Measurements from ENCODE around the gene PACRG.
"Not testable (repeated sequence)": the region's sequence is repeated elsewhere in the genome, so short reads cannot be mapped to it uniquely, and the experiment has no call there.

Gene PACRG

DNA sequence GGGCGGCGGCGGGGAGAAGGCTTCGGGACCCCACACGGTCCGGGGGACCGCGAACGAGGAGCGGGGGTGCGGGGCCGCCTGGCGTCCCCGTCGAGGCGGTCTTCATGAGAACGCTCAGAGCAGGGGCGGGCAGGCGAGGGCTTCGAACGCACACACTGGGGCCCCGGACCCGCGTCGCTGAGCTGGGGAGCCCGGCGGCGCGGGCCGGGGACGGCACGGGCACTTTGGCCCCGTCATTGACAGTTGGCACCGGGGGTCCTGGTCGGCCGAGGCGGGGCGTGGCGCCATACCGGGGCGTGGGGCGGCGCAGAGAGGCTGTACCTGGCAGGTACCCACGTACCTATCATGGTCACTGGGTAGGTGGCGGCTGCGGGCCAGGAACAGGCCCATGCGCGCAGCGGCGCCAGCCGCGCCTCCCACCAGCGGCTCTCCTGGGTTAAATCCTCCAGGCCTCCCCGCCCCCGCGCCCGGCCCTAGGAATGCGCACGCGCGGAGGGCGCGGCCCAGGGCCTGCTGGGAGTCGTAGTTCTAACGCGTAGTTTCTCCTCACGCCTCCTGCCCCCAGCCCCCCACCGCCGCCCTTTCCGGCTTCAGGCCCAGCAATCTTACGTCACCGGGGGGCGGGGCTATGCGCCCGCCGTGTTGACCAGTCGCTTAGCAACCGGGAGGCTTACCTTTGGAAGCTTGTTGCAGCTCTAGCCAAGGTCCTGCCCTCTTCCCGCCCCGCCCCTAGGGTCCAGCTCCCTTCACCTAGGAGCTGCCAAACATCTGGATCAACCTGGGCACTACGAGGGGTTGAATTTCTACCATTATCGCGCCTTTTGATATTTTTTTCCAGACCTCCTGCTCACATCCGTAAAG lies at the start of gene PACRG, which contains the start of gene PRKN:
PACRG (plus strand) TSS at position 653 of the 861 bp plus-strand sequence.
PRKN (minus strand) TSS at position 445 of the 861 bp plus-strand sequence.
- Histone ChIP-seq H3K4me1 (ENCODE audit: low read depth, poor library complexity, severe bottlenecking) (peaks cover 11% of the 10 kb centered on the region), H3K4me2 (peak within 1 kb of the TSS; percentile 39), H3K27ac (peak within 1 kb of the TSS; percentile 43; the same call in 1 of the 2 replicates), H3K79me2 (ENCODE audit: insufficient read depth, low read depth) (no peaks in the 10 kb centered on the region), H3K4me3 (IDR thresholded peaks at IDR 0.05; ENCODE audit: insufficient read depth, low read depth, low read length) (no peak within 1 kb of the TSS), H2AFZ (ENCODE audit: low read depth) (peak within 1 kb of the TSS; percentile 66; the same call in 1 of the 2 replicates), H3K9ac (peak within 1 kb of the TSS; percentile 69), H3K36me3 (ENCODE audit: insufficient read depth) (no peaks in the 10 kb centered on the region), H4K20me1 (ENCODE audit: insufficient read depth) (no peaks in the 10 kb centered on the region), H3K27me3 (ENCODE audit: insufficient read depth, low read depth) (no peaks in the 10 kb centered on the region)
- TF ChIP-seq, protein P1, sequence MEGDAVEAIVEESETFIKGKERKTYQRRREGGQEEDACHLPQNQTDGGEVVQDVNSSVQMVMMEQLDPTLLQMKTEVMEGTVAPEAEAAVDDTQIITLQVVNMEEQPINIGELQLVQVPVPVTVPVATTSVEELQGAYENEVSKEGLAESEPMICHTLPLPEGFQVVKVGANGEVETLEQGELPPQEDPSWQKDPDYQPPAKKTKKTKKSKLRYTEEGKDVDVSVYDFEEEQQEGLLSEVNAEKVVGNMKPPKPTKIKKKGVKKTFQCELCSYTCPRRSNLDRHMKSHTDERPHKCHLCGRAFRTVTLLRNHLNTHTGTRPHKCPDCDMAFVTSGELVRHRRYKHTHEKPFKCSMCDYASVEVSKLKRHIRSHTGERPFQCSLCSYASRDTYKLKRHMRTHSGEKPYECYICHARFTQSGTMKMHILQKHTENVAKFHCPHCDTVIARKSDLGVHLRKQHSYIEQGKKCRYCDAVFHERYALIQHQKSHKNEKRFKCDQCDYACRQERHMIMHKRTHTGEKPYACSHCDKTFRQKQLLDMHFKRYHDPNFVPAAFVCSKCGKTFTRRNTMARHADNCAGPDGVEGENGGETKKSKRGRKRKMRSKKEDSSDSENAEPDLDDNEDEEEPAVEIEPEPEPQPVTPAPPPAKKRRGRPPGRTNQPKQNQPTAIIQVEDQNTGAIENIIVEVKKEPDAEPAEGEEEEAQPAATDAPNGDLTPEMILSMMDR (conservative IDR thresholded peaks at IDR 0.05; ENCODE audit: low read depth, low read length): no peak

DNA sequence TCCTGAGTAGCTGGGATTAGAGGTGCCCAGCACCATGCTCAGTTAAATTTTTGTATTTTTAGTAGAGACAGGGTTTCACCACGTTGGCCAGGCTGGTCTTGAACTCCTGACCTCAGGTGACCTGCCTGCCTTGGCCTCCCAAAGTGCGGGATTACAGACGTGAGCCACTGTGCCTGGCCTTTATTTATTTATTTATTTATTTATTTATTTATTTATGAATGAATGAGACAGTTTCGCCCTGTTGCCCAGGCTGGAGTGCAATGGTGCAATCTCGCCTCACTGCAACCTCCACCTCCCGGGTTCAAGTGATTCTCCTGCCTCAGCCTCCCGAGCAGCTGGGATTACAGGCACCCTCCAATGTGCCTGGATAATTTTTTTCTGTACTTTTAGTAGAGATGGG lies 48.9 kb upstream of the PACRG start:
- H3K4me2 ChIP-seq; H3K9ac ChIP-seq; H3K79me2 ChIP-seq (ENCODE audit: insufficient read depth, low read depth); H3K4me1 ChIP-seq (ENCODE audit: low read depth, poor library complexity, severe bottlenecking); H3K4me3 ChIP-seq (IDR thresholded peaks at IDR 0.05; ENCODE audit: insufficient read depth, low read depth, low read length); H3K27me3 ChIP-seq (ENCODE audit: insufficient read depth, low read depth); H4K20me1 ChIP-seq (ENCODE audit: insufficient read depth); H3K27ac ChIP-seq; H3K36me3 ChIP-seq (ENCODE audit: insufficient read depth); H2AFZ ChIP-seq (ENCODE audit: low read depth): not testable (repeated sequence)

DNA sequence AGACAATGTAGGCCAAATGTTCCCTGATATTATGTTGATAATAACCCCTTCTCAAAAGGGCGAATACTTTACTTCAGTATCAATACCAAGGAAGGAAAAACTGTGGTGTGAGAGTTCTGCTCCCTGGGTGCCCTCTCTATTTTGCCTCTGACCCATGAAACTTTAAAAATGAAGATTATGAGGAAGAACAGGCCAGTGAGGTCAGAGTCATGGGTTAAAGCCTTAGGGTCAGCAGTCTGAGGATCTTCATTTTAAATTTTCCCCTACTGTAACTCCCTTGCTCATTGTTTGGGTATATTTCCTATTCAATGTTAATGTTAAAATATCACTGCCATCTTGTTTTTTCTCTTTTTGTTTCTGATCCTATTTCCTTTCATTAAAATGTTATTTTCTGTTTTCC lies 48.1 kb upstream of the PACRG start:
- Histone ChIP-seq H3K4me2 (no peak overlapping the region), H3K27me3 (ENCODE audit: insufficient read depth, low read depth) (no peaks in the 10 kb centered on the region), H2AFZ (ENCODE audit: low read depth) (no peak overlapping the region), H3K9ac (no peak overlapping the region), H3K79me2 (ENCODE audit: insufficient read depth, low read depth) (no peaks in the 10 kb centered on the region), H3K4me1 (ENCODE audit: low read depth, poor library complexity, severe bottlenecking) (no peaks in the 10 kb centered on the region), H3K36me3 (ENCODE audit: insufficient read depth) (no peaks in the 10 kb centered on the region), H3K27ac (no peak overlapping the region), H4K20me1 (ENCODE audit: insufficient read depth) (no peaks in the 10 kb centered on the region), H3K4me3 (IDR thresholded peaks at IDR 0.05; ENCODE audit: insufficient read depth, low read depth, low read length) (no peak overlapping the region)
- TF ChIP-seq, protein P1 (conservative IDR thresholded peaks at IDR 0.05; ENCODE audit: low read depth, low read length): no peak

DNA sequence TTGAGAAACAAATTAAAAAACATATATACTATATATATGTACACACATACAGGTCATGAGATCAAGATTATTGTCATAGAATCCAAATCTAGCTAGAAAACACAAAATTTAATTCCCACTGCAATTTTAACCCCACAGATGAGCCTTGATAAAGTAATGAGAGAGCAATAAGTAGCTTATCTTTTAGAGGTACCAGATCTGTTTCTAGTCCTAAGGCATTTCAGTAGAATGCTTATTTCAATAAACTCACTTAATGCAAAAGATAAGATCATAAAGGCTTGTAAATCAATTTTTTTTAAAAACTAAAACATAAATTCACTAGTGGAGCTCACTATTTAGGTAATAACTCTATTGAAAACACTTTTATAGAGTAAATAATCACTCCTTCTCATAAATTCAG lies 47.4 kb upstream of the PACRG start:
- H3K36me3 ChIP-seq (ENCODE audit: insufficient read depth): no peaks in the 10 kb centered on the region
- H3K4me3 ChIP-seq (IDR thresholded peaks at IDR 0.05; ENCODE audit: insufficient read depth, low read depth, low read length): no peak overlapping the region
- no peaks in the 10 kb centered on the region for H4K20me1 ChIP-seq (ENCODE audit: insufficient read depth)
- H3K27ac ChIP-seq: no peak overlapping the region
- no peaks in the 10 kb centered on the region for H3K27me3 ChIP-seq (ENCODE audit: insufficient read depth, low read depth)
- TF ChIP-seq, protein P1 (conservative IDR thresholded peaks at IDR 0.05; ENCODE audit: low read depth, low read length): no peak
- no peak overlapping the region for H3K9ac ChIP-seq
- H2AFZ ChIP-seq (ENCODE audit: low read depth): no peak overlapping the region
- H3K4me1 ChIP-seq (ENCODE audit: low read depth, poor library complexity, severe bottlenecking): no peaks in the 10 kb centered on the region
- H3K4me2 ChIP-seq: no peak overlapping the region
- no peaks in the 10 kb centered on the region for H3K79me2 ChIP-seq (ENCODE audit: insufficient read depth, low read depth)

DNA sequence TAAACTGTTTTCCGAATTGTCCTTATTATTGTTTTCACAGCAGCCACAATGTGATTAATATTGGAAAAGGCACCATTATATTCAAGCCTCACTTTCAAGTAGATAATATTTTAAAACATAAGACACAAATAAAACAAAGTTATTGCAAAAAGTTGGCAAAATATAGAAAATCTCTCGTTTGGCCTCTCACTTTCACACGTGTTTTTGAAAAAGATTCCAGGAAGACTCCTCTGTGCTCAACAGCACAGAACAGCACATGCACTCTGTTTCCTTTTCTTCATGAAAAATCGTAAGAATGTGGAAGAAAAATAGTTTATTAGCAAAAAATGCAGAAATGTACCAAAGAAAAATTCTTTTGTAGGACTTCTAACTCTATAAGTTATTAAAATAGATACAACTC lies 46.9 kb upstream of the PACRG start:
- Histone ChIP-seq H3K27ac (no peak overlapping the region), H3K27me3 (ENCODE audit: insufficient read depth, low read depth) (no peaks in the 10 kb centered on the region), H4K20me1 (ENCODE audit: insufficient read depth) (no peaks in the 10 kb centered on the region), H3K4me1 (ENCODE audit: low read depth, poor library complexity, severe bottlenecking) (no peaks in the 10 kb centered on the region), H2AFZ (ENCODE audit: low read depth) (no peak overlapping the region), H3K4me2 (no peak overlapping the region), H3K79me2 (ENCODE audit: insufficient read depth, low read depth) (no peaks in the 10 kb centered on the region), H3K9ac (no peak overlapping the region), H3K36me3 (ENCODE audit: insufficient read depth) (no peaks in the 10 kb centered on the region), H3K4me3 (IDR thresholded peaks at IDR 0.05; ENCODE audit: insufficient read depth, low read depth, low read length) (no peak overlapping the region)
- TF ChIP-seq, protein P1 (conservative IDR thresholded peaks at IDR 0.05; ENCODE audit: low read depth, low read length): no peak
